ENCODE measurements around the gene PAX5.
"Not testable (repeated sequence)": the region's sequence is repeated elsewhere in the genome, so short reads cannot be mapped to it uniquely, and the experiment has no call there.

PAX5 gene

GRCh38 chr9:37033682-37034304 is at the start of gene PAX5:
PAX5 (minus strand) TSS chr9:37034268; CDS start chr9:37034031, 237 bp downstream.
- no peak for DNase-seq (ENCODE audit: low read depth, low spot score)

GRCh38 chr9:37083654-37084053 is 49.6 kb upstream of the PAX5 start:
- DNase-seq (ENCODE audit: low read depth, low spot score), result no peak

- DNase-seq (ENCODE audit: low read depth, low spot score), result no peak
Measured at GRCh38 chr9:37082214-37082765, 48.2 kb upstream of the PAX5 start.

- DNase-seq (ENCODE audit: low read depth, low spot score), result not testable (repeated sequence)
Measured at GRCh38 chr9:37081507-37081906, 47.4 kb upstream of the PAX5 start.

- not testable (repeated sequence) for DNase-seq (ENCODE audit: low read depth, low spot score)
Measured at GRCh38 chr9:37080165-37080628, 46.1 kb upstream of the PAX5 start.

GRCh38 chr9:37079370-37080164 is 45.5 kb upstream of the PAX5 start:
- peak; percentile 68 for DNase-seq (ENCODE audit: low read depth, low spot score)

- DNase-seq (ENCODE audit: low read depth, low spot score), result not testable (repeated sequence)
Measured at GRCh38 chr9:37074790-37075189, 40.7 kb upstream of the PAX5 start.

- no peak for DNase-seq (ENCODE audit: low read depth, low spot score)
Measured at GRCh38 chr9:37066139-37066725, 32.2 kb upstream of the PAX5 start.

GRCh38 chr9:37062336-37062735 is 28.3 kb upstream of the PAX5 start:
- DNase-seq (ENCODE audit: low read depth, low spot score), result no peak

- DNase-seq (ENCODE audit: low read depth, low spot score), result no peak
Measured at GRCh38 chr9:37061768-37062167, 27.7 kb upstream of the PAX5 start.

- DNase-seq (ENCODE audit: low read depth, low spot score), result no peak
Measured at GRCh38 chr9:37060833-37061232, 26.8 kb upstream of the PAX5 start.

- DNase-seq (ENCODE audit: low read depth, low spot score), result no peak
Measured at GRCh38 chr9:37056046-37056920, 22.2 kb upstream of the PAX5 start.

- not testable (repeated sequence) for DNase-seq (ENCODE audit: low read depth, low spot score)
Measured at GRCh38 chr9:37054363-37054720, 20.3 kb upstream of the PAX5 start.

- no peak for DNase-seq (ENCODE audit: low read depth, low spot score)
Measured at GRCh38 chr9:37053684-37054362, 19.8 kb upstream of the PAX5 start.

- DNase-seq (ENCODE audit: low read depth, low spot score), result no peak
Measured at GRCh38 chr9:37046683-37047082, 12.6 kb upstream of the PAX5 start.

GRCh38 chr9:37042421-37042820 is 8.4 kb upstream of the PAX5 start:
- DNase-seq (ENCODE audit: low read depth, low spot score), result no peak

GRCh38 chr9:37040508-37041127 is 6.5 kb upstream of the PAX5 start:
- DNase-seq (ENCODE audit: low read depth, low spot score), result no peak

GRCh38 chr9:37038943-37039464 is 4.9 kb upstream of the PAX5 start:
- DNase-seq (ENCODE audit: low read depth, low spot score), result no peak

GRCh38 chr9:37038302-37038942 is 4.4 kb upstream of the PAX5 start:
- no peak for DNase-seq (ENCODE audit: low read depth, low spot score)
